Liver (tissue), 3 donors: ENCODE data around the gene MSX2.

Experiments
- CTCF ChIP-seq: fragments of 150-350 bp; IDR thresholded peaks from 2 replicates; pipeline ENCODE4 v1.5.1; 2017; ENCODE audit warnings: improper control_type of control experiment, low read depth, low read length; ENCODE audit not compliant: missing input control
- GABPA ChIP-seq, 2 donors: IDR thresholded peaks in 1 of 2; conservative IDR thresholded peaks in 1 of 2; 2 replicates each; pipeline ENCODE4 v1.6.1; 2016; ENCODE audit warnings: antibody characterized with exemption in 2 of 2, mild to moderate bottlenecking in 1 of 2, moderate library complexity in 1 of 2
- RAD21 ChIP-seq, 2 donors: IDR thresholded peaks; 2 replicates each; pipeline ENCODE4 v1.6.1; 2016; ENCODE audit warnings: antibody characterized with exemption in 2 of 2, mild to moderate bottlenecking in 2 of 2
- RXRA ChIP-seq, 2 donors: IDR thresholded peaks; 2 replicates each; pipeline ENCODE4 v1.6.1; 2017 to 2018; ENCODE audit warnings: antibody characterized with exemption in 2 of 2, mild to moderate bottlenecking in 1 of 2
- SP1 ChIP-seq: IDR thresholded peaks from 2 replicates; pipeline ENCODE4 v1.6.1; 2018; ENCODE audit warnings: antibody characterized with exemption, mild to moderate bottlenecking
- ZBTB33 ChIP-seq: IDR thresholded peaks from 2 replicates; pipeline ENCODE4 v1.6.1; 2016; ENCODE audit warnings: antibody characterized with exemption
- TF ChIP-seq, protein P1 (sequence below): IDR thresholded peaks from 2 replicates; pipeline ENCODE4 v1.6.1; 2016; ENCODE audit warnings: antibody characterized with exemption
- TF ChIP-seq, protein P2 (sequence below): IDR thresholded peaks from 2 replicates; pipeline ENCODE4 v1.6.1; 2016; ENCODE audit warnings: antibody characterized with exemption, mild to moderate bottlenecking
- TF ChIP-seq, protein P3 (sequence below): IDR thresholded peaks from 2 replicates; pipeline ENCODE4 v1.6.1; 2016; ENCODE audit warnings: antibody characterized with exemption
- donor health status: healthy.
- donor health status: healthy.

DNA sequence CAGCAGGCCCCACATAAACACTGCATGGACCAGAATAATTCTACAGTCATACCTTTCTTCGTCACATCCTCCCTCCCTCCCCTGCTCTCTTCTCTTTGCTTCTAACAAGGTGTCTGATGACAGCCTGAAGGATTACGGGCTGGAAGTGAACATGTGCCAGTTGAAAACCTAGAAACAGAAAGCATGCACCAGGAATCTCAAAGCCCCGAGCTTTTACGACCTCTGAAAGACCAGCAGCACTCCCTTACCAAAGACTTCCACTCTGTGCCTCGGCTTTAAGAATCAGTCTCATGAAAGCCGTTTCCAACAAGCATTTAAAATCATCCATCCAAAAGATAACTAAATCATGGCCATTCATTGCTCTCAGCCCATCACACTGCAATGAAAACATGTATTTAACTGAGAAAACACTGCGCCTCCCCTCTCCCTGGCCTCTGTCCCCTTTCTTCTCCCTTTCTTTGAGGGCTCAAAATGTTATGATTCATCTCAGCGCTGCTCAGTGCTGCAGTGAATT is 21.3 kb downstream of the MSX2 start:
- TF ChIP-seq CTCF (no peak), RXRA (IDR thresholded peaks at IDR 0.05) (no peak), ZBTB33 (no peak), SP1 (no peak), RAD21 (IDR thresholded peaks at IDR 0.05) (no peak), GABPA (IDR thresholded peaks at IDR 0.05 in 1 of 2, conservative IDR thresholded peaks at IDR 0.05 in 1 of 2) (no peak)
- TF ChIP-seq, protein P1, sequence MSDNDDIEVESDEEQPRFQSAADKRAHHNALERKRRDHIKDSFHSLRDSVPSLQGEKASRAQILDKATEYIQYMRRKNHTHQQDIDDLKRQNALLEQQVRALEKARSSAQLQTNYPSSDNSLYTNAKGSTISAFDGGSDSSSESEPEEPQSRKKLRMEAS = no peak
- TF ChIP-seq, protein P2, sequence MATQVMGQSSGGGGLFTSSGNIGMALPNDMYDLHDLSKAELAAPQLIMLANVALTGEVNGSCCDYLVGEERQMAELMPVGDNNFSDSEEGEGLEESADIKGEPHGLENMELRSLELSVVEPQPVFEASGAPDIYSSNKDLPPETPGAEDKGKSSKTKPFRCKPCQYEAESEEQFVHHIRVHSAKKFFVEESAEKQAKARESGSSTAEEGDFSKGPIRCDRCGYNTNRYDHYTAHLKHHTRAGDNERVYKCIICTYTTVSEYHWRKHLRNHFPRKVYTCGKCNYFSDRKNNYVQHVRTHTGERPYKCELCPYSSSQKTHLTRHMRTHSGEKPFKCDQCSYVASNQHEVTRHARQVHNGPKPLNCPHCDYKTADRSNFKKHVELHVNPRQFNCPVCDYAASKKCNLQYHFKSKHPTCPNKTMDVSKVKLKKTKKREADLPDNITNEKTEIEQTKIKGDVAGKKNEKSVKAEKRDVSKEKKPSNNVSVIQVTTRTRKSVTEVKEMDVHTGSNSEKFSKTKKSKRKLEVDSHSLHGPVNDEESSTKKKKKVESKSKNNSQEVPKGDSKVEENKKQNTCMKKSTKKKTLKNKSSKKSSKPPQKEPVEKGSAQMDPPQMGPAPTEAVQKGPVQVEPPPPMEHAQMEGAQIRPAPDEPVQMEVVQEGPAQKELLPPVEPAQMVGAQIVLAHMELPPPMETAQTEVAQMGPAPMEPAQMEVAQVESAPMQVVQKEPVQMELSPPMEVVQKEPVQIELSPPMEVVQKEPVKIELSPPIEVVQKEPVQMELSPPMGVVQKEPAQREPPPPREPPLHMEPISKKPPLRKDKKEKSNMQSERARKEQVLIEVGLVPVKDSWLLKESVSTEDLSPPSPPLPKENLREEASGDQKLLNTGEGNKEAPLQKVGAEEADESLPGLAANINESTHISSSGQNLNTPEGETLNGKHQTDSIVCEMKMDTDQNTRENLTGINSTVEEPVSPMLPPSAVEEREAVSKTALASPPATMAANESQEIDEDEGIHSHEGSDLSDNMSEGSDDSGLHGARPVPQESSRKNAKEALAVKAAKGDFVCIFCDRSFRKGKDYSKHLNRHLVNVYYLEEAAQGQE = no peak
- TF ChIP-seq, protein P3, sequence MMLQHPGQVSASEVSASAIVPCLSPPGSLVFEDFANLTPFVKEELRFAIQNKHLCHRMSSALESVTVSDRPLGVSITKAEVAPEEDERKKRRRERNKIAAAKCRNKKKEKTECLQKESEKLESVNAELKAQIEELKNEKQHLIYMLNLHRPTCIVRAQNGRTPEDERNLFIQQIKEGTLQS = no peak
